HG02885 (cell line): ENCODE measurements around the gene BTBD8.

Source experiments
- ATAC-seq: cut with Tn5 transposase; IDR thresholded peaks from one replicate; pipeline ENCODE4 v1.9.1; 2021; ENCODE audit warnings: mild to moderate bottlenecking; ENCODE audit not compliant: unreplicated experiment, poor library complexity

The BTBD8 gene

DNA sequence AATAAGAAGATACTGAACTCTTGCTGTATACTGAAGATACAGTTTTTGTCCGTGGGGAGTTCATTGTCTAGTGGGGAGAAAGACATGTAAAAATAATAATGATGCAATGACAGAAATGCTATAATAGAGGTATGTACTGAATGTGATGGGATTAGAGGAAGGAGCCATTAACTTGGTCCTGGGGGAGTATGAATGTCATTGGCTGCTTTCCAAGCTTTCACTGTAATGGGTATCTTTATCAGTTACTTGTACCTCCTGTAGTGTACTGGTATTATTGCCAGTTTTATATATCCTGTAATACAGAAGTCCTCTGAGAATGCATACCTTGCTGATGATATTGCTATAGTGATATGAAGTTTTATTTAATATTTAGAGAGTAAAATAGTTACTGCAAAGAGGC lies 7.4 kb downstream of the BTBD8 start:
- no peak for ATAC-seq

DNA sequence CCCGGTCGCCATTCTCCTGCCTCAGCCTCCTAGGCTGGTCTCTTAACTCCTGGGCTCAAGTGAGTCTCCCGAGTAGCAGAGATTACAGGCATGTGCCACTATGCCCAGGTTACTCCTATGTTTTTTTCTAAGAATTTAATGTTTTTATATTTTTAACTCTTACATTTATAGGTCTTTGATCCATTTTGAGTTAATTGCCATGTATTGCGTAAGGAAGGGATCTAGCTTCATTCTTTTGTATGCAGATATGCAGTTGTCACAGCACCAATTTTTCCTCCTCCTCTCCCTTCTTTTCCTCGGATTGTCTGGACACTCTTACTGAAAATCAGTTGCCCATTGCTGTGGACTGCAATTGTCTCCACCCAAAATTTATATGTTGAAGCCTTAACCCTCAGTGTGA lies 11.5 kb downstream of the BTBD8 start:
- no peak for ATAC-seq

DNA sequence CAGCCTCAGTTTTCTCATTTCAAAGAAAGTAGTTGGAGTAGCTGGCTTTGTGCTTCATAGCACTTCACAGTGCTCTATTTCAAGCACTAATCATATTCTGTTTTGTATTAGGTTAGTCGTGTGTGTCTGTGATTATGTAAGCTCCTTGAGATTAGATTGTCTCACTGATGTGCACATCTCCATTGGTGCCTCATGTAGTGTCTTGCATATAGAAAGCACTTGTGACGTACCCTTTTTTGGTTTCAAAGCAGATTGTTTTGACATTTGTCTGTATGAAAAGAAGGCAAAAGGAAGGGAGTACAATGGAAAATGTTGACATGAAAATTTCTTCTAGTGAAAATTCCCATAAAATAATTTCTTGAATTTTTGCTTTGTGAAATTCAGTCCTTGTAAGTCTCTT lies 13.9 kb downstream of the BTBD8 start:
- no peak for ATAC-seq

DNA sequence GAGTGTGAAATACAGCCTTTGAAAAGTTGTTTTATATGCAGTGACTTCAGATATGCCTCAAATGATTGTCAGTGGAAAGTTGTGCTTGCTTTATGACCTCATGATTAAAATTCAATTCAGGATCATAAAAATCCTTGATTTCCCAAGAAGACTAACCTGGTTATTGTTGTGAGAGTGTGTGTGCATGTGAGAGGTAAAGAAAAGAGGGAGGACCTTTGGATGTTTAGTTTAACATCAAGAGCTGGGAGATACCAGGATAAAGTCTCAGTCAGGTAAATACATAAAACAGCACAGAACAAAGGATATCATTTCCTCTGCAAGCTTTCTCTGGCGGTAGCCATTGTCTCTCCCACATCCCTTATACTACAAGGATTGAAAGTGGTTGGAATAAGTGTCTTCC lies 14.4 kb downstream of the BTBD8 start:
- no peak for ATAC-seq

DNA sequence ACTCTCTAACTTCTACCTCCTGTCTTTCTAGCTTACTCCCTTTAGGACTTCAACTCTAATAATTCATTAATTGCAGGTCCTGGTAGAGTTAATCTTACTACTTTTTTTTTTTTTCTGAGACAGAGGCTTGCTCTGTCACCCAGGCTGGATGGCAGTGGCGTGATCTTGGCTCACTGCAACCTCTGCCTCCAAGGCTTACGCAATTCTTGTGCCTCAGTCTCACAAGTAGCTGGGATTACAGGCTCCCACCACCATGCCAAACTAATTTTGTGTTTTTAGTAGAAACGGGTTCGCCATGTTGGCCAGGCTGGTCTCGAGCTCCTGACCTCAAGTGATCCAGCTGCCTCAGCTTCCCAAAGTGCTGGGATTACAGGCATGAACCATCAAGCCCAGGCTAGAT lies 15.7 kb downstream of the BTBD8 start:
- ATAC-seq = no peak

DNA sequence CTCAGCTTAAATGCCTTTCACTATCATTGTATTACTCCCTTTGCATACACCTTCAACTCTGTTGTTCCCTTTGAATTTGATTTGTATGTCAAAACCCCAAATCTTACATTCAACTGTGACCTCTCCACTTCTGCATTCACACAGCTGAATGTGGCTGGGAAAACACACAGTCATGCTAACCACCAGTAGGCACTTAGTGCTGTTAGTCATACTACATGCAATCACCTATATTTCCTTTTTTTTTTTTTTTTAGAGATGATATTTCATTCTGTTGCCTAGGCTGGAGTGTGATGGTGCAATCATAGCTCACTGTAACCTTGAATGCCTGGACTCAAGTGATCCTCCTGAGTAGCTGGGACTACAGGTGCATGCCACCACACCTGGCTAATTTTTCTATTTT lies 16.2 kb downstream of the BTBD8 start:
- no peak for ATAC-seq

DNA sequence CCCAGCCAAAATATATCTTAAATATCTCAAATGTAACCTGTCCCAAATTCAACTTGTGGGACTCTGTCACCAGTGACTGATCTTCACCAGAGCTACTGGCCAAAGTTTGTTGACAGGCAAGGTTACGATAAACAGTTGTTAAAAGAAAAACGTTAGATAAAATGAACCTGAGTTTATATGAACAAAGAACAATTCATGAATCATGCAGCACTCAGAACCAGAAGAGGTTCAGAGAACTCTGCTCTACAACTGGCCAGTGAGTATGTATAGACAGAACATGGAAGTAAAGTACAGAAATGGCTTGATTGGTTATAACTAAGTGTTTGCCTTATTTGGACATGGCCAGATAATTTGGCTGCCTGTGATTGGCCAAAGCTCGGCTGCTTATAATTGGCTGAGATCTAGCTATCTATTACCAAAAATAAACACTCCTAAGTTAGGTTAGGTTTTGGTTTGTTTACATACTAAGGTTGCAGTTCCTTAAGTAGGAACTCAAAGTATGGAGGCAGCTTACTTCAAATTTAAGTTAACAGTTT lies 25.5 kb downstream of the BTBD8 start:
- no peak for ATAC-seq

DNA sequence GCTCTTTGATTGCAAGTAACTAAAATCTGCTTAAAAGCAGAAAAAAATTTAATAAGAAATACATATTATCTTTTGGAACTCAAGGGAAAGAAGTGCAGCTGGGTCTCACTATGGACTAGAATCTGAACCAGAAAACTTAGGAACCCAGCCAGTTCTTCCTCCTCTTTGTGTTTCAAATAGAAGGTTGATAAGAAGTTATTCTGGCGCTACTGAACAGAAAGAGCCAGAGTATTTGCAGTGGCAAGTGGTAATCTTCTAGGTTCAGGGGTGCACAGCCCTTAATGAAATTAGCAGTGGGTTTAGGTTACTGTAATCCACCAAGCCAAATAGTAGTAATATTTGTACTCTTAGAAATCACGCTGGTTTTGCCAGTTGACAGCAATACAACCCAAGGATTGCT lies 28.5 kb downstream of the BTBD8 start:
- ATAC-seq = no peak

DNA sequence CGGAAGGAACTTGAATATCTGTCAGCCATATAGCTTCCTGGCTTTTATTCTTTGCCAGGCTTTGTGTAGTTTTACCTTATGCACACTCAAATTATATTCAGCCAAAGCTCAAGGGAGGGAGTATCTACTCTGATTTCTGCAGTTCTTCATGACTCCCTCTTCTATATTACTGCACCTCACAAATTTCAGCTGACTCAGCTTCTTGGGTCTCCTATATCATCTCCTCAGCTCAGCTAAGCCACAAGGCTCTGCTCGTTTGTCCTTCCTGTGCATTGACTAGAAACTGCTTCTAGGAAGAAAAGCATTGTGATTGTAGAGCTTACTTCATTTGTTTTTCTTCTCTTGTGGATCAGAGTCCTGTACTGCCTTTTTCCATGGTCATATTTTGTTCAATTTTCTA lies 37.4 kb downstream of the BTBD8 start:
- no peak for ATAC-seq

DNA sequence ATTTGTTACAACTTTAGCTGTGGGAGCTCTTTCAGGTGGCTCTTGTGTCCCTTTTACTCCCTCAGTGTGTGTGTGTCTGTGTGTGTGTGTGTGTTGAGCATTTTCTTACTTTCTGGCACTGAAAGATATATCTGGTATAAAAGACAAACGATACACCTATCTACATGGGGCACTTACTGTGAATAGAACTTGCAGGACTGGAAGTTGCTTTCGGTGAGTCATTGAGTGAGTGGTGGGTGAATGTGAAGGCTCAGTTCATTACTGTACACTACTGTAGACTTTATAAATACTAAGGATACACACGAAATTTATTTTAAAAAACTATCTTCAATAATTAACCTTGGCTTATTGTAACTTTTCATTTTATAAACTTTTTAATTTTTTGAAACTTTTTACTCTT lies 38.7 kb downstream of the BTBD8 start:
- no peak for ATAC-seq

DNA sequence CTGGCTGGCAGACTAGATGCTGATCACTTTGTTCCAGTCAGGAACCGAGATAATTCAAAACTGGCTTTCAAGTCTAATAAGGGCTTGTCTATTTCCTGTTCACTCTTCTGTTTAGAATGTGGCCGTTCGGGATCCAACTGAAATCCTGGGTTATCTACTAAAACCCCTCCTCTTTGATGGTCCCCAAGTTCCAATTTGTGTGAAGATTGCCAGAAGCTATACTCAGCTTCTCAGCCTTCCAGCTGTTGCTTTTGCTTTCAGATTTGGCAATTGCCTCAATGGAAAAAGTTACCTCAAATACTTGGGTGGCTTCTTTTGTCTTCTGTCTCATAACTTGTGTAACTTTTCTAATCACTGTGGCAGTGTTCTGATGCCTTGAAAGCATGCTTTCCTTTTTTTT lies 43.7 kb downstream of the BTBD8 start:
- no peak for ATAC-seq

DNA sequence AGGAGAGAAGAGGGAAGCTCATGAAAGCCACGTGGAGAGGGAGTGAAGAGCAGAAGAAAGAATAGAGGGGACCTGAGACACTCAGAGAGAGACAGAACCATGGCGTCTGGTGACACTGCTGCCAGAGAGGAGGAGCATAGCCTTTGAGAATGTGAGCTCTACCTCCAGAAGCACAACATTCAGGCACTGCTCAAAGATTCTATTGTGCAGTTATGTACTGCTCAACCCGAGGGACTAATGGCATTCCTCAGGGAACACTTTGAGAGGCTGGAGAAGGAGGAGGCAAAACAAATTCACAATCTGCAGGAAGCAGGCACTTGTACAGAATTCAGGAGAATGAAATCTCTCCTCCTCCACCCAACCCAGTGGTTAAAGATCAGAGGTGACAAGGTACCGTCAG lies 45.1 kb downstream of the BTBD8 start:
- no peak for ATAC-seq

DNA sequence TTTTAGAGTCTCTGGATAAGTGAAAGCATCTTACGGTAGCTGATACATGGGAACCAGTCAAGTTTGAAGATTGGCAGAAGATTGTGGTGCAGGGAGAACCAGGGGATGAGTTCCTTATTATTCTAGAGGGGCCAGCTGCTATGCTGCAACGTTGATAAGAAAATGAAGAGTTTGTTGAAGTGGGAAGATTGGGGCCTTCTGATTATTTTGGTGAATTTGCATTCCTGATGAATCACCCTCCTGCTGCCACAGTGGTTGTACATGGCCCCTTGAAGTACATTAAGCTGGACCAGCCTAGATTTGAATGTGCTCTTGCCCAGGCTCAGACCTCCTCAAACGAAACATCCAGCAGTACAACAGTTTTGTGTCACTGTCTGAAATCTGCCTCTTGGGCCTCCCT lies 45.9 kb downstream of the BTBD8 start:
- no peak for ATAC-seq

DNA sequence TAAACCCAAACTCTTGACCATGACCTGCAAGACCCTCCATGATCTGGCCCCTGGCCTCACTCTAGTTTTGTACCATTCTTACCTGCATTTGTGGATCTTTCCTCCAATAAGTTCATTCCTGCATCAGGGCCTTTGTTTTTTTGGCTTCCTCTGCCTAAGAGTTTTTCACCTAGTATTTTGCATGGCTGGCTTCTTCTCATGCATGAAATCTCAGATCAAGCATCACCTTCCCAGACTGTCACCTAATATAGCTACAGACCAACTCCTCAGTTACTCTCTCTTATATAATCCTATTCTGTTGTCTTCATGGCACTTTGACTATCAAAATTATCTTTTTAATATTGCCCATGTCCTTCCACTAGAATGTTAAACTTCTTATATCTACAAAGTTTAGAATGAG lies 54.2 kb downstream of the BTBD8 start:
- ATAC-seq = no peak

DNA sequence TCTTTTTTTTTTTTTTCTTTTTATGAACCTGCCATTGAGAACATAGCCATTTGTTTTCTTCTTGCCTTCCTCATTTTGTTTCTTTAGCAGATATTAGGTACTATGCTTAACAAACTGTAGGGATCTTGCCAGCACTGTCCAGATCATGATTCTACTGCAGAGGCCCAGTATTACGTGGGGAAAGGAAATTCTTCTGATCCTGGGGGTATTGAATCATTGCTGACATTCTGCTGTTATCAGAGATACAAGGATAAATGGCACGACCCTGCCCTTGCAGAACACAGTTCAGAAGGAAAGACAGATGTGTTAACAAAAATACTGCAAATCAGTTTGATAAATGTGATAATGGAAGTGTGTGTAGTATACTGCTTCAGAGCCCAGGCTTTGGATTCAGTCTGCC lies 56.2 kb downstream of the BTBD8 start:
- ATAC-seq = no peak

DNA sequence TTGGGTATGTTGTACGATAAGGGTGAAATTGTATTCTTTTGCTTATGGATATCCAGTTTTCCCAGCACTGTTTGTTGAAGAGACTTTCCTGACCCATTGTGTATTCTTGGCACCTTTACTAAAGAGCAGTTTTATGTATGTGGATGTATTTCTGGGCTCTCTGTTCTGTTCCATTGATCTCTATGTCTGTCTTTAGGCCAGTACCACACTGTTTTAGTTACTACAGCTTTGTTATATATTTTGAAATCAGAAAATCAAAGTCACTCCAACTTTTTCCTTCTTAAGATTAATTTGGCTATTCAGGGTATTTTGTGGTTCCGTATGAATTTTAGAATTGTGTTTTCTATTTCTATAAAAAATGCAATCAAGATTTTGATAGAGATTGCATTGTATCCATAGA lies 74.8 kb downstream of the BTBD8 start:
- no peak for ATAC-seq

DNA sequence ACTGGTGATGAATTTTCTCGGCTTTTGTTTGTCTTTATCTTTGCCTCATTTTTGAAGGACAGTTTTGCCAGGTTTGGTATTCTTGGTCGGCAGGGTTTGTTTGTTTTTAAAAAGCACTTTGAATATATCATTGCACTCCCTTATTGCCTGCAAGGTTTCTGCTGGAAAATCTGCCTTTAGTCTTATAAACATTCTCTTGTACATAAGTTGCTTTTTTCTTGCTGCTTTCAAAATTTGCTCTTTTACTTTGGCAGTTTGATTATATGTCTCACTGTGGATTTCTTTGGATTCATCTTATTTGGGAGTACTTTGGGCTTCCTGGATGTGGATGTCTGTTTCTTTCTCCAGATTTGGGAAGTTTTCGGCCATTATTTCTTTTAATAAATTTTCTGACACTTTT lies 79.4 kb downstream of the BTBD8 start:
- no peak for ATAC-seq

DNA sequence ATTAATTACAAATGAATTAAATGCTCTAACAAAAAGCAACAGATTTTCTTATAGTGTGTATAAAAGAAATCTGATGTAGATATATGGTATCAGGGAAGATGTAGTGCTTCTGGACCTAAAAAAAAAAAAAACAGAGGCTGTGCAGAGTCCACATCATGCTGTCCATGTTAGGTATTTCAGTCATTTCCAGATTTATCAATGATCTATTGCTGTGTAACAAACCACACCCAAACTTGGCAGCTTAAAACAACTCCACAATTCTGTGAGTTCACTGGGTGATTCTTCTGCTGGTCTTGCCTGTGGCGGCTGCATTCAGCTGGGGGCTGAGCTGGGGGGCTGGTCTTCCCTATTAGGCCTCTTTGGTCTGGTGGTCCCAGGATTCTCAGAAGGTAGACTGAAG lies 85.2 kb downstream of the BTBD8 start:
- ATAC-seq = no peak

DNA sequence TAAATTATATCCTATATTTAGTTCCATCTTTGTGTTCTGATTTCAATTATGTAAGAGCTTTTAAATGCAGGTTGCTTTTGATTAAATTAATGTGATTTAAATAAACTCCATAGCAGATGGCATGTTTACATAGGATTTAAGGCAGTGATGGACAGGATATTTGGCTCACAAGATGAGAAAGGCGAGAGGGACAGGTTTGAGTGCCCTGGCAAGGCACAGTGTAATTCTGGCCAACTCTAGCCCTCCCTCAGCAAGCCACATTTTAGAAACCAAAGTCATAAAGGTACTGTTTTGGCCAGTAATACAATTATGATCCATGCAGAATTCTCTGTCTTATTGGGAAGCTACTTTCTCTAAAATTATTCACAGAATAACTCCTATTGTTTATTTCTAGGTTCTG lies 87.0 kb downstream of the BTBD8 start:
- ATAC-seq = no peak

DNA sequence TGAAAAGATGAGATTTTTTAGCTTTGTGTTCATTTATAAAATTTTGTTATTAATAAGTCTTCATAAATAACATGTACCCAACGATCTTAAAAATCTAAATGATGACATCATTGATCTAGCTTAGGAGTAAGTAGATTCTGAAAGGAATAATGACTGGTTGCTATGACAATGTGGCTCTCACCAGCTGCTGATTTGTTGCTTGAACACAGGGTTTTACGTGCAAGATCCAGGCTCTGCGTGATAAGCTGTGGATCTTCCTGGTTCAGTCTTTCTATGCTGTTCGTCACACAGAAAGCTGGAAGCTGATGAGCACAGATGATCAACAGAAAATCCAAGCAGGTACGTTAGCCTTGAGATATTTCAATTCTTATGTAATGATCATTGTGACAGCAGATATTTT lies 88.5 kb downstream of the BTBD8 start:
- ATAC-seq = no peak

DNA sequence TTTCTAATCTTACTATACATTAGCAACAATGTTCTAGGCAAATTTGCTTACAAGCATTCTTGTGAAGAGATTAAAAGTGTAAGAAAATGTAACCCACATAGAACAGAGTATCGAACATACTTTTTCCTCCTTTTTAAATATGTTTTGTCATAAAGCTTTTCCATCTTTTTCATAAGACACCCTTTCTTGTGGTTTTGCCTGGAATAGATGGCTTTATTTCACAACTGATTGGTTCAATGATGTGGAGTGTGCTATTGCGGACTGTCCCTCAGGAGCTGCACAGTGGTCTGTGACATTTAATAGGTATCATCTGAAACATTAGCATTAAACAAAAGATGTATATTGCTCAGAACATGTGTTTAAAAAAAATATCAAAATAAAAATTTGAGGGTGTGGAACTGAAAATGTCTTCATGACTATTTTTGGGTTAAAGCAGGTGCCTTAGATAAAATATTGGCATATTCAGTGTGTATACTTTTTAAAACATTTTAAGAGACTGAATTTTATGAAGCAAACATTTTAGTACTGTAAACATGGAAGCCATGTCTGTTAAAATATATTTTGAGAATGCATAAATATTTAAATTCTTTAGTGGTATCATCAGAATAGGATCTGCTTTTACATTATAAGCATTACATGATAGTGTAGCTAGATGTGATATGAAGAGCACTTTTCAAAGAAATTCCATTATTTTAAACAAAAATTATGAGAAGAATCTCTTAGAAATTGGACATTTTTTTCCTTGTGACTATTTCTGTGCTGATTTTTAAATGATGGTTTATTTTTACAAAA lies 89.3 kb downstream of the BTBD8 start:
- no peak for ATAC-seq

DNA sequence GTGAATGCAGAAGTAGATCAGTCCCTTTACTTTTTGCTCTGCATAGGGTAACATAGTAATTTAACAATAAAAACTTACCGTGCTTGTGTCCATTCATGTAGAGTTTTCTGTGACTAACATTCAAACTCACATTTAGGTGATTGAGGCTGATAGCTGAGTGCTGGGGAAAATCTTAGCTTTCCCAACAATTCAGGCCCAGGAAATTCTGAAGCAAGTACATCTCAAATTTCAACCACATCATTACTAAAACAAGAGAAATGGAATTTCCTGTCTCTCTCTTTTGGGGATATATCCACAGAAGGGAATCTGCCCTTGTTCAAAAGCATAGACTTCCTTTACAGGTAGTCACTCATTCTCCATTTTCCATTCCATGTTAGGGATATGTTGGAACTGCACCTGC lies 104.5 kb downstream of the BTBD8 start:
- no peak for ATAC-seq

DNA sequence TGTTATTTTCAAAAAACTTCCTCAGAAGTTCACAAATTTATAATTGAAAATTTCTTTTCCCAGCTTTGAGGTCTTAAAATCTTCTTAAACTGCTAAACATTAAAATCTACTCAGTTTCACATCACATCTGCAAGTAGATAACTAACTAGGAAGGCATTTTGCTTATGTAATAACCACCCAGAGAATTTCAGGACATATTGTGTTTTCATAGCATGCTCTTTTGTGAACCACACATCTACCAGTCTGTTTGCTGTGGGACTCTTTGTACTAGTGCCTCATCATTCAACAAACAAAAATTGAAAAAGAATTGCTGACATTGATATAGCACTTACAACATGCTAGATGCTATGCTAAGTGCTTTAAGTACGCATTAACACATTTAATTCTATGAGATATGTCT lies 105.9 kb downstream of the BTBD8 start:
- ATAC-seq = no peak
